MCF 10A (cell line): ENCODE data around the gene FGGY. TPM values are rescaled to one million over a fixed set of nuclear protein-coding genes. Genes with fewer than 3 reads are reported as not detected.

Experiments
- BruUV-seq: library from RNA; stranded (reverse); fragments of 400-500 nt; replicated peaks from 2 replicates; lab custom pipeline; 2021; lab: Mats Ljungman, UMichigan
- CTCF ChIA-PET: fragments of 300-600 bp; sonication (Branson Sonifier 250); formaldehyde crosslinking; extraction: SDS; loops from one replicate; lab custom pipeline; 2021; ENCODE audit warnings: antibody characterized with exemption, inconsistent platforms; lab: Yijun Ruan, JAX
- POLR2A ChIA-PET: fragments of 300-600, 350-650 bp; sonication (Branson Sonifier 250); formaldehyde crosslinking; extraction: SDS; loops from one replicate; lab custom pipeline; 2020; ENCODE audit warnings: antibody characterized with exemption, inconsistent platforms; lab: Yijun Ruan, JAX
- DNase-seq: peaks from one replicate; pipeline ENCODE4 v3.0.0-alpha.2; 2018; ENCODE audit not compliant: unreplicated experiment
- H3K27ac Mint-ChIP-seq: one replicate; pipeline ENCODE4 v1.8.0; 2022; ENCODE audit warnings: mild to moderate bottlenecking, low read depth, mixed read lengths; ENCODE audit not compliant: unreplicated experiment
- H3K27me3 Mint-ChIP-seq: one replicate; pipeline ENCODE4 v1.8.0; 2022; ENCODE audit warnings: mixed read lengths; ENCODE audit not compliant: insufficient read depth, unreplicated experiment
- H3K36me3 Mint-ChIP-seq: one replicate; pipeline ENCODE4 v1.8.0; 2022; ENCODE audit warnings: mild to moderate bottlenecking, moderate library complexity, mixed read lengths; ENCODE audit not compliant: insufficient read depth, unreplicated experiment
- H3K4me1 Mint-ChIP-seq: one replicate; pipeline ENCODE4 v1.8.0; 2022; ENCODE audit warnings: mixed read lengths; ENCODE audit not compliant: insufficient read depth, unreplicated experiment
- H3K4me3 Mint-ChIP-seq: one replicate; pipeline ENCODE4 v1.8.0; 2022; ENCODE audit warnings: mild to moderate bottlenecking, moderate library complexity, mixed read lengths; ENCODE audit not compliant: unreplicated experiment
- H3K9me3 Mint-ChIP-seq: one replicate; pipeline ENCODE4 v1.8.0; 2022; ENCODE audit warnings: mixed read lengths; ENCODE audit not compliant: unreplicated experiment
- CTCF ChIP-seq: fragments of 200-600 bp; IDR thresholded peaks from one replicate; pipeline ENCODE4 v1.8.0; 2022; ENCODE audit warnings: antibody characterized with exemption, mild to moderate bottlenecking; ENCODE audit not compliant: unreplicated experiment
- intact Hi-C: fragments of 100-400 bp; cut with micrococcal nuclease; formaldehyde crosslinking; loops from 2 replicates; pipeline ENCODE4 v1.14.1; 2022
- total RNA-seq: library from RNA; stranded (reverse); gene quantifications from 2 replicates; pipeline ENCODE4 v1.2.3, GENCODE V29; 2022

The FGGY gene
- total RNA-seq, 1 experiment from 2014 or later, result 10.6 TPM

GRCh38 chr1:59498640-59499039 is 201.7 kb downstream of the FGGY start:
- Mint-ChIP-seq H3K4me3 (no peak overlapping the region), H3K36me3 (peaks cover 12% of the 10 kb centered on the region), H3K27me3 (no peaks in the 10 kb centered on the region), H3K4me1 (peaks cover 31% of the 10 kb centered on the region), H3K9me3 (peaks cover 11% of the 10 kb centered on the region), H3K27ac (peak overlapping the region; percentile 90)
- CTCF ChIA-PET, result interaction anchor here (0.6 to 1.0 kb wide), 2 partner anchors 176 to 200 kb away, joined by 3 to 4 read pairs; no protein-coding TSS in a partner anchor
- POLR2A ChIA-PET, result interaction anchor here (1.0 to 3.3 kb wide), 11 partner anchors 9 to 715 kb away, joined by 3 to 32 read pairs (median 4); partner anchors contain the start of gene JUN
- no TSS peak for BruUV-seq
- intact Hi-C loops, result loop anchor here (2.0 to 5.0 kb wide), 2 partner anchors 131 to 714 kb away; partner anchors contain the start of gene JUN
- DNase-seq, result peak; percentile 35
- no peak for TF ChIP-seq CTCF

GRCh38 chr1:59499273-59499942 is 202.5 kb downstream of the FGGY start:
- intact Hi-C loops, result loop anchor here (2.0 to 5.0 kb wide), 2 partner anchors 132 to 715 kb away; partner anchors contain the start of gene JUN
- peak overlapping the region; percentile 44 for H3K4me3 Mint-ChIP-seq
- peaks cover 8% of the 10 kb centered on the region for H3K36me3 Mint-ChIP-seq
- H3K4me1 Mint-ChIP-seq, result peaks cover 26% of the 10 kb centered on the region
- no peak for TF ChIP-seq CTCF
- no peaks in the 10 kb centered on the region for H3K27me3 Mint-ChIP-seq
- peaks cover 10% of the 10 kb centered on the region for H3K9me3 Mint-ChIP-seq
- ChIA-PET POLR2A (interaction anchor here (0.7 to 3.3 kb wide), 15 partner anchors 9 to 773 kb away, joined by 3 to 32 read pairs (median 4); partner anchors contain the start of gene FGGY), CTCF (interaction anchor here (1.0 kb wide), 1 partner anchor 176 kb away, joined by 4 read pairs; no protein-coding TSS in a partner anchor)
- peak; percentile 57 for DNase-seq
- no TSS peak for BruUV-seq
- H3K27ac Mint-ChIP-seq, result peak overlapping the region; percentile 90

- H3K9me3 Mint-ChIP-seq, result peaks cover 10% of the 10 kb centered on the region
- peak overlapping the region; percentile 90 for H3K27ac Mint-ChIP-seq
- ChIA-PET CTCF (no interaction called here), POLR2A (interaction anchor here (0.7 to 3.3 kb wide), 13 partner anchors 11 to 773 kb away, joined by 3 to 32 read pairs (median 4); partner anchors contain the start of gene FGGY)
- peaks cover 26% of the 10 kb centered on the region for H3K4me1 Mint-ChIP-seq
- H3K36me3 Mint-ChIP-seq, result peaks cover 6% of the 10 kb centered on the region
- H3K4me3 Mint-ChIP-seq, result peak overlapping the region; percentile 44
- no TSS peak for BruUV-seq
- TF ChIP-seq CTCF, result no peak
- intact Hi-C loops, result loop anchor here (2.0 to 5.0 kb wide), 2 partner anchors 133 to 715 kb away; partner anchors contain the start of gene JUN
- H3K27me3 Mint-ChIP-seq, result no peaks in the 10 kb centered on the region
- peak; percentile 9 for DNase-seq
These were observed 203.2 kb downstream of the FGGY start for GRCh38 chr1:59499943-59500569.
